Measurements from ENCODE around the gene RILP. TPM values are rescaled to one million over a fixed set of nuclear protein-coding genes. Genes with fewer than 3 reads are reported as not detected.

The RILP gene
- polyA plus RNA-seq, 1 donor (not counting 4 experiments of a cell fraction or from before 2014, with no cell fraction given) = 3.2 TPM

GRCh38 chr17:1621273-1621954 lies 28.3 kb downstream of the RILP start:
- no peaks in the 10 kb centered on the region for H3K79me2 ChIP-seq (ENCODE audit: control insufficient read depth, insufficient read depth, low read length)
- H3K4me2 ChIP-seq (ENCODE audit: control insufficient read depth, extremely low read depth, insufficient read depth, low read depth, low read length) = no peak overlapping the region
- TF ChIP-seq CTCF (optimal IDR thresholded peaks at IDR 0.05 in 1 of 3, IDR thresholded peaks at IDR 0.05 in 1 of 3, conservative IDR thresholded peaks at IDR 0.05 in 1 of 3; ENCODE audit: extremely low read depth in 1 of 3, insufficient read depth in 2 of 3, low read length in 3 of 3) (no peak), EZH2 (IDR thresholded peaks at IDR 0.05; ENCODE audit: low read length) (no peak)
- no peak overlapping the region for H3K4me3 ChIP-seq (ENCODE audit: control insufficient read depth in 2 of 3, extremely low read depth in 1 of 3, insufficient read depth in 2 of 3, low read depth in 1 of 3, low read length in 3 of 3)
- dilution Hi-C loops (cut with MboI; ENCODE audit: extremely low pct_ligation_motif_present, low sequenced_read_pairs) = no loop called here
- H3K27ac ChIP-seq (ENCODE audit: control insufficient read depth, insufficient read depth, low read length) = no peak overlapping the region
- H4K20me1 ChIP-seq (ENCODE audit: control insufficient read depth, extremely low read depth, insufficient read depth, low read length) = no peaks in the 10 kb centered on the region
- peaks cover 0 to 19% of the 10 kb centered on the region in 2 experiments for H3K36me3 ChIP-seq (ENCODE audit: control insufficient read depth in 2 of 2, extremely low read depth in 1 of 2, insufficient read depth in 2 of 2, low read length in 2 of 2)
- no peak for FAIRE-seq
- no peak for DNase-seq (ENCODE audit: low read depth, low spot score)
- peaks cover 15% of the 10 kb centered on the region for H3K4me1 ChIP-seq (ENCODE audit: control insufficient read depth, extremely low read depth, insufficient read depth, low read length)
- H3K9me3 ChIP-seq (ENCODE audit: control insufficient read depth, low read depth, low read length) = no peaks in the 10 kb centered on the region
- H3K9ac ChIP-seq (ENCODE audit: control insufficient read depth, extremely low read depth, insufficient read depth, low read length) = no peak overlapping the region
- H3K27me3 ChIP-seq (ENCODE audit: control insufficient read depth, extremely low read depth, insufficient read depth, low read length) = no peaks in the 10 kb centered on the region
- H3K9me1 ChIP-seq (ENCODE audit: control insufficient read depth, extremely low read depth, insufficient read depth, low read length) = no peaks in the 10 kb centered on the region
- no peak overlapping the region for H2AFZ ChIP-seq (ENCODE audit: control insufficient read depth, low read length)

GRCh38 chr17:1620486-1620885 lies 29.2 kb downstream of the RILP start:
- Histone ChIP-seq H3K9ac (ENCODE audit: control insufficient read depth, extremely low read depth, insufficient read depth, low read length) (no peak overlapping the region), H3K9me1 (ENCODE audit: control insufficient read depth, extremely low read depth, insufficient read depth, low read length) (no peaks in the 10 kb centered on the region), H3K36me3 (ENCODE audit: control insufficient read depth in 2 of 2, extremely low read depth in 1 of 2, insufficient read depth in 2 of 2, low read length in 2 of 2) (peaks cover 0 to 15% of the 10 kb centered on the region in 2 experiments), H4K20me1 (ENCODE audit: control insufficient read depth, extremely low read depth, insufficient read depth, low read length) (no peaks in the 10 kb centered on the region), H3K79me2 (ENCODE audit: control insufficient read depth, insufficient read depth, low read length) (no peaks in the 10 kb centered on the region), H3K4me1 (ENCODE audit: control insufficient read depth, extremely low read depth, insufficient read depth, low read length) (peaks cover 15% of the 10 kb centered on the region), H3K4me3 (ENCODE audit: control insufficient read depth in 2 of 3, extremely low read depth in 1 of 3, insufficient read depth in 2 of 3, low read depth in 1 of 3, low read length in 3 of 3) (no peak overlapping the region), H3K27me3 (ENCODE audit: control insufficient read depth, extremely low read depth, insufficient read depth, low read length) (no peaks in the 10 kb centered on the region), H3K4me2 (ENCODE audit: control insufficient read depth, extremely low read depth, insufficient read depth, low read depth, low read length) (no peak overlapping the region), H3K27ac (ENCODE audit: control insufficient read depth, insufficient read depth, low read length) (no peak overlapping the region), H3K9me3 (ENCODE audit: control insufficient read depth, low read depth, low read length) (no peaks in the 10 kb centered on the region), H2AFZ (ENCODE audit: control insufficient read depth, low read length) (no peak overlapping the region)
- dilution Hi-C loops (cut with MboI; ENCODE audit: extremely low pct_ligation_motif_present, low sequenced_read_pairs) = no loop called here
- TF ChIP-seq EZH2 (IDR thresholded peaks at IDR 0.05; ENCODE audit: low read length) (no peak), CTCF (optimal IDR thresholded peaks at IDR 0.05 in 1 of 3, IDR thresholded peaks at IDR 0.05 in 1 of 3, conservative IDR thresholded peaks at IDR 0.05 in 1 of 3; ENCODE audit: extremely low read depth in 1 of 3, insufficient read depth in 2 of 3, low read length in 3 of 3) (no peak)
- DNase-seq (ENCODE audit: low read depth, low spot score) (no peak), FAIRE-seq (no peak)

All from keratinocyte (primary cell).